Measurements from ENCODE around the gene APOB.

APOB gene

DNA sequence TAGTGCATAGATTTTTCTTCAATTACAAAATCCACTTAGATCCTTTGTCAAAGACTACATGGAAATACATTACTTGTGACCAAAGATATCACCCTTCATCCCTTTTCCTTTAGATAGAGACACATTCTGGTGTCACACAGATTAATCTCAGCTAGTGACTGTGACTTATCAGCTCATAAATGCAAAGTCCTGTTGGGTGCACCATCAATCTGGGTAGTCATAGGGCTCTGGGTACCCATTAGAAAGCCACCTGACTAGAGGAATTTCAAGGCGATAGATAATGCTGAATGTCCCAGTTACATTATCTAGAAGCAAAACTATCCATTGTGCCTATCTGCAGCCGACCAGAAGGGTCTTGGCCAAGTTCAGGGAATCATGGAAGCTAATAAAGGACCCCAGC is 2.6 kb upstream of the APOB start:
- DNase-seq (ENCODE audit: low spot score) = no peak

GRCh38 chr2:21044694-21045371 is 960 bp upstream of the APOB start:
- DNase-seq (ENCODE audit: low spot score) = no peak

DNA sequence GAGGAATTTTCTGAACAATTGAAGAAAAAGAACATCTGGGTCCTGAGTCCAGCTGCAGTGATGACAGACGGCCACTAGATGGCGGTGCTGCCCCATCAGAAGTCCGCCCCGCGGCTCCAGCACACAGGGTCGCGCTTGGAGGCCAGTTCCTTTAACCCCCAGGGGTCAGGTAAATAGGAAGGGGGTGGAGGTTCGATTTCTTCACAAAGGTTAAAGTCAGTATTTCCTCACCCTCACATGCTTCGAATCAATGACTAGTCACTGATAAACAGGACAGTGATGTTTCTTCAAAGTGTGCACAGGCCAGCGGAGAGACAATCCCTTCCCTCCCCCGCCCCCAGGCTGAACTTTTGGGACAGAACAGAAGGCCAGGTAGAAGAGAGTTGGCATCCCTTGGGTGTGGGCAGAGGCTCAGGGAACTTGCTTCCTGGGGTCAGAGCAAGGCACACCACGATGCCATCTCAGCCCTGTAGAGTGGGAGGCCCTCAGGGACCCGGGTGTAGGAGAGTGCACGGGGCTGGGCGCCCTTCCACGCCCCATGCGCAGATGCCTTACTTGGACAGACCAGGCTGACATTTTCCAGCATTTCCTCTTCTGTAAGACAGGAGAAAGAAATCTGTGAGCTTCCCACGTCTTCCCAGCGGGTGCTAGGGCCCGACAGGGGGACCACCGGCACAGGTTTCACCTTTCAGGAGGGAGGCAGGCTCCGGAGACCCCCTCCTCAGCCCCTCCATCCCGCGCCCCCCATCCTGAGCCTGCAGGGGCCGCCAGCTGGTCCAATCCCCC is 722 bp downstream of the APOB start:
- peak; percentile 80 for DNase-seq (ENCODE audit: low spot score)

DNA sequence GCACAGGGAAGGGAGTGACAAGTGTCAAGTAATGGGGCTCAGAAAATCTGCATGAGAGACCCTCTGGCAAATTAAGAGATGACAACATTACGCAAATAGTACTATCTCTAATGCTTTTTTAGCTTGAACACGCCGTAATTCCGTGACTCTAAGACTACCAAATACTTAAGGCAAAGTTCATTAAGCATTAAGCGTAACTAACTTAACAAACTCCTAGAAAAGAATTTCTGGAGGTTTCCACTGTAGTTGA is 1.2 kb downstream of the APOB start:
- no peak for DNase-seq (ENCODE audit: low spot score)

- DNase-seq (ENCODE audit: low spot score) = no peak
These were observed 1.7 kb downstream of the APOB start for GRCh38 chr2:21041943-21042707.

DNA sequence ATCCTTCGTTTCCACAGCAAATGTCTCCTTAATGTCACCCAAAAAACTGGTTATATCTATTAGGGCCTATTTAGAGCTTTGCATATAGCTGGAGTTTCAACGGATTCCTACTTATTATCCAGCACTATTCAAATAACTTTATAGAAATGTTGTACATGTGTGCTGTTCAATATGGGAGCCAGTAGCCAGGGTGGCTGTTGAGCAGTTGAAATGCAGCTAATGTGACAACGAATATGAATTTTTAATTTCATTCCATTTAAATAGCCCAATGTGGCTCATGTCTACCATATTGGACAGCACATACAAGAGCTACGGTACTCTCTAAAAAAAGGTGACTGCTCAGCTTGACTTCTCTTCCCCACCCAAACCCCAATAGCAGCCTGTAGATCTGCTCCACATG is 2.4 kb downstream of the APOB start:
- DNase-seq (ENCODE audit: low spot score) = no peak

GRCh38 chr2:21040468-21041377 is 3.1 kb downstream of the APOB start:
- no peak for DNase-seq (ENCODE audit: low spot score)

- no peak for DNase-seq (ENCODE audit: low spot score)
These were observed 3.9 kb downstream of the APOB start for GRCh38 chr2:21039979-21040467.

GRCh38 chr2:21039080-21039556 is 4.8 kb downstream of the APOB start:
- no peak for DNase-seq (ENCODE audit: low spot score)

GRCh38 chr2:21038403-21039073 is 5.3 kb downstream of the APOB start:
- no peak for DNase-seq (ENCODE audit: low spot score)

- DNase-seq (ENCODE audit: low spot score) = no peak
These were observed 6.2 kb downstream of the APOB start for GRCh38 chr2:21037671-21038108.

DNA sequence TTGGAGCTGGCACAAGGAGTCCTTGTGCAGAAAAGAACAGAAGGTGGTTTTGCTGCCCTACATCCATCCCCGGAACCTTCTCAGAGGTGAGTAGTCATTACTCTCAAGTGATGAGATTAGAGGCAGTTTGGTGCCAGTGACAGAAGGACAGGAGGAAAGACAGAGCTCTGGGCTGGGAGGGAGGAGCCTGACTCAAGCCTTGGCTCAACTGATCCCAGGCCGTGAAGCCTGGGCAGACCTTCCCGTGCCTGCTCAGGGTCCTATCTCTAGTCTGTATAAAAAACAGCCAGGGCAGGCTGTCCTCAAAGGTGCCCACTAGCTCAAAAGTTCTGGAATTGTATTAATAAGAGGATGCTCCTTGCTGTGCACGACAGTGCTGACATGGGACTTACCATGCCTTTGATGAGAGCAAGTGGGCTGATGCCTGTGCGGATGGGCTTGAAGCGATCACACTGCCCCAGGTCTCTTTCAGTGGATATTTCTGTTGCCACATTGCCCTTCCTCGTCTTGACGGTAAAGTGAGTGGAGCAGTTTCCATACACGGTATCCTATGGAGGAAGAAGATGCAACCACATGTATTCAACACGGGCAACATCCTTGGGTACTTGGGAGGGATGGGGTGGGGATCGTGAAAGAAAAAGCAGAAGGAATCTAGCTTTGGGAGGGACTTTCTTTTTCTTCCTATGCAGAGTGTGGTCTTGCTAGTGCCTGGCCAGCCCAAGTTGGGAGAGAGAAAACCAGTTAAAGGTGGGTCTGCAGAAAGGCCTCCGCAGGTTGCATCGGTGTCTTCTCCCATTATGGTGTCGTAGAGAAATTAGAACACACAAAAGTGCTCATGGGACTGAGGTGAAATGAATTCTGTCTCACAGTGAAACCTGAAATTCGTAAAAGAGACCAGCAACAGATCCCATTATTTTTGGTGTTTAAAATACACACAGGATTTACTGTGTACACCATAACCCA is 6.9 kb downstream of the APOB start:
- no peak for DNase-seq (ENCODE audit: low spot score)

GRCh38 chr2:21035974-21036707 is 7.7 kb downstream of the APOB start:
- no peak for DNase-seq (ENCODE audit: low spot score)

- no peak for DNase-seq (ENCODE audit: low spot score)
These were observed 8.4 kb downstream of the APOB start for GRCh38 chr2:21035282-21035973.

DNA sequence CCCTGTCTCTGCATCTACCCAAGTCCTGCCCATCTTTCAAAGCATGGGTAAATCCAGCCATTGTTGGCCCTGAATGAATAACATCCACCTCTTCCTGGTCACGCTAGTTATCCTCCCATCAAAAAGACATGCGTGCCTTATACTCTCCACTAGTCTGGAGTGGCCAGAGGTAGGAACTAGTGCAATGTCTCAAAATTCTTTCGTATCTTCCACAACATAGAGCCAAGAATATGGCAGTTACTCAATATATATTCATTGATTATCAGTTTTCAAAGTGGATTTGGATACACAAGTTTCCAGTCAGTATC is 8.9 kb downstream of the APOB start:
- no peak for DNase-seq (ENCODE audit: low spot score)

DNA sequence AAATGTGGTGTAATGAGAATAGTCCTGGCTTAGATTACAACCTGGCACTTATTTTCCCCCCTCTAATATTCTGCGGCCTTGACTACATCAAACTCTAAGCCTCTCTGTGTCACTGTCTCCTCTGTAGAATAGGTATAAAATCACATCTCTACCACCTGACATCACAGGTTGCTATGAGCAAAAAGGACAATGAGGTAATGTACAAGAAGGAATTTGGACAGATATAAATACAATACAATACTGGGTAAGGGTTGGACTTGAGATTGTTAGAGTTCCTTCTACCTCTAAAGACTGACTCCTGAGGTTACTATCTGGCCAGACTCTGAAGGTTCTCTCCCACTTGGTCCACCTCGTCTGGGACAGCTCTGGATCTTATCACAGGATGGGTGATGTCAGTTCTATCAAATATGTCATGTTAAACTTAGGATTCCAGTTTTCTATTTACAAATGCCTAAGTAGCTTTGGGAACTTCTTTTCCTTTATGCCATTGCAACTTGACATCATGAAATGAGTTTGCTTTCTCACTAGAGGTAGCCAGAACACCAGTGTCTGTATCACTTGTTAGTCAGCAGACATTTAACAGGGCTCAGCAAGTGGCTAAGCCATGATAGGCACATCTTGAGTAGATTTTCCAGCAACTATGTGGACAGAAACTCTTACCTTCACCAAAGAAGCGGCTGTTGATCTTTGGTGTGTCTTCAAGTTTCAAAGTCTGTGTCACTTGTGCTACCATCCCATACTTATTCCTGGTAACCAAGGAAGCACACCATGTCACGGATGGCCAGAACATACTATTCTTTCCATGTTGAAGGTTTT is 9.5 kb downstream of the APOB start:
- DNase-seq (ENCODE audit: low spot score) = no peak

DNA sequence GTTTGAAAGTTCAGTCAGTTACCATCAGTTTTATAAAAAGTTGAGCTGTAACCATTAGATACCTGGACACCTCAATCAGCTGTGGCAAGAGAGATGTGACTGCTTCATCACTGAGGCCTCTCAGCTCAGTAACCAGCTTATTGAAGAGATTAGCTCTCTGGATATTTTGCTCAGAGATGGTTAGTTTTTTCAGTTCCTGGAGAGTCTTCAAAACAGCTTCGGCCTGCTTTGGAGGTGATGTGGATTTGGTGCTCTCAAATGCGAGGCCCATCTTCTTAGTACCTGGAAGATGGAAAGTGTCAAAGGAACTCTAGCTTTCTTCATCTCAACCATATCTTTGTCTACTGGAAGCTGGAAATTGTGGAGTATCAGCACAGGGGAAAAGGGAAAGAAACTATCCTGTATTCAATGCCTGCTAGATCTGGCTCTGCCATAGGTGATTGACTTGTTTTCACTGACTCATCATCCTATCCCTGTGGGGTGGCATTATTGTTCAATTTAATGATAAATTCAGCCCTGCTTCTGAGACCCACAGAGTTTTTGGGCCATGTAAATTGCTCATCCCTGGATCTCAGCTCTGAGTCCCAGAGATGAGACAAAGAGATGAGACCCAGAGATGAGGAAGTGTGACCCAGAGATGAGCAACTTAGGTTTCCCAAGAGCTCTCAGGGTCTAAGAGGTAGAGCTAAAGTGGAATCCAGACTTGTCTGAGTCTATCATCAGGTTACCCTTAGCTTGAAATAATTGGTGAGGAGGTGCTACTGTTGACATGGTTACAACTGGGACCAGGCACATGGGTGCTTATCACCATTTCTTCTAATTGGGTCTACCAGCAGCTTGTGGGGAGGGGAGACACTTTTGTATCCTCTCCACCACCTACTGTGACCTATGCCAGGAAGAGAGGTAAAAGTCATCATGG is 10.4 kb downstream of the APOB start:
- DNase-seq (ENCODE audit: low spot score) = no peak

Data from D341Med (cell line).